AG09309 (cell line): Measurements from ENCODE around the gene PLIN4.

Source experiments
- DNase-seq: peaks from one replicate; pipeline ENCODE4 v3.0.0-alpha.2; 2010; ENCODE audit warnings: low read depth
- H3K4me3 ChIP-seq: 2 replicates; pipeline ENCODE4 v1.5.1; 2011; ENCODE audit warnings: mild to moderate bottlenecking, low read depth, low read length, moderate library complexity; ENCODE audit not compliant: control insufficient read depth
- TF ChIP-seq, protein P1 (sequence below): IDR thresholded peaks from 2 replicates; pipeline ENCODE4 v1.5.1; 2011; ENCODE audit warnings: mild to moderate bottlenecking, low read depth, low read length, inconsistent platforms; ENCODE audit not compliant: insufficient read depth, control insufficient read depth; ENCODE audit errors: missing control alignments

PLIN4 gene

DNA sequence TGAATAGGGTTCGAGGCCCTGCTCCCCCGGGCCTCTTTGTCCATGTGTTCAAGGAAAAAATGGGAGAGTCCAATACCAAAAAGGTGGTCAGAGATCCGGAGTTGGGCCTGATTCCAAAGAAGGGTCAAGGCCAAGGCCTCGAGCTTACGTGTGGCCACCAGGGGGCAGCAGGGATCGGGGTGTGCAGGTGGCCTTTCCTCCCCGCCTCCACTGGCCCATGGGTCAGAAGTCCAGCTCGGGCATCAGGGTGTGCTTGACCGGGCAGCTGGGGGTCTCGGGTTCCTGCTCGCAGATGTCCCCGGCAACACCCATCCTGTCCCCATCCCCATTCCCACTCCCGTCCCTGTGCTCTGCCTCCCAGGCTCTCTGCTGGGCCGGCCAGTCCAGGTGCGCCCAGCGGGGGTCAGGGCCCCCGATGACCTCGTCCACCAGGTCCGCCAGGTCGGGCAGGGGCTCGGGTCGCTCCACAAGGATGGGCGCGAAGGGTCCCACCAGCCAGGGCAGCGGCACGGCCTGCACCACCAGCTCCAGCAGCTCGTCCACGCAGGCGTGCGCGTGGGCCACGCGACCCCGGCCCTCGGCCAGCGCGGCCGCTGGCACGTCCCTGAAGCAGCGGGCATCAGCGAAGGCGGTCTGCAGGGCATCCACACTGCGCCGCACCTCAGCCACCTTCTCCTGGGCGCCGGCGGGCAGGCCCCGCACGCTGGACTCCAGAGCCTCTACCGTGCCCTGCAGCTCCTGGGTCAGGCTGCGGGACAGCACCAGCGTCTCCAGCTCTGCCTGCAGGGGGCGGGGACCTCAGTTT is 5.2 kb upstream of the PLIN4 start:
- no peak overlapping the region for H3K4me3 ChIP-seq
- no peak for DNase-seq
- TF ChIP-seq, protein P1, sequence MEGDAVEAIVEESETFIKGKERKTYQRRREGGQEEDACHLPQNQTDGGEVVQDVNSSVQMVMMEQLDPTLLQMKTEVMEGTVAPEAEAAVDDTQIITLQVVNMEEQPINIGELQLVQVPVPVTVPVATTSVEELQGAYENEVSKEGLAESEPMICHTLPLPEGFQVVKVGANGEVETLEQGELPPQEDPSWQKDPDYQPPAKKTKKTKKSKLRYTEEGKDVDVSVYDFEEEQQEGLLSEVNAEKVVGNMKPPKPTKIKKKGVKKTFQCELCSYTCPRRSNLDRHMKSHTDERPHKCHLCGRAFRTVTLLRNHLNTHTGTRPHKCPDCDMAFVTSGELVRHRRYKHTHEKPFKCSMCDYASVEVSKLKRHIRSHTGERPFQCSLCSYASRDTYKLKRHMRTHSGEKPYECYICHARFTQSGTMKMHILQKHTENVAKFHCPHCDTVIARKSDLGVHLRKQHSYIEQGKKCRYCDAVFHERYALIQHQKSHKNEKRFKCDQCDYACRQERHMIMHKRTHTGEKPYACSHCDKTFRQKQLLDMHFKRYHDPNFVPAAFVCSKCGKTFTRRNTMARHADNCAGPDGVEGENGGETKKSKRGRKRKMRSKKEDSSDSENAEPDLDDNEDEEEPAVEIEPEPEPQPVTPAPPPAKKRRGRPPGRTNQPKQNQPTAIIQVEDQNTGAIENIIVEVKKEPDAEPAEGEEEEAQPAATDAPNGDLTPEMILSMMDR: peak; percentile 76

DNA sequence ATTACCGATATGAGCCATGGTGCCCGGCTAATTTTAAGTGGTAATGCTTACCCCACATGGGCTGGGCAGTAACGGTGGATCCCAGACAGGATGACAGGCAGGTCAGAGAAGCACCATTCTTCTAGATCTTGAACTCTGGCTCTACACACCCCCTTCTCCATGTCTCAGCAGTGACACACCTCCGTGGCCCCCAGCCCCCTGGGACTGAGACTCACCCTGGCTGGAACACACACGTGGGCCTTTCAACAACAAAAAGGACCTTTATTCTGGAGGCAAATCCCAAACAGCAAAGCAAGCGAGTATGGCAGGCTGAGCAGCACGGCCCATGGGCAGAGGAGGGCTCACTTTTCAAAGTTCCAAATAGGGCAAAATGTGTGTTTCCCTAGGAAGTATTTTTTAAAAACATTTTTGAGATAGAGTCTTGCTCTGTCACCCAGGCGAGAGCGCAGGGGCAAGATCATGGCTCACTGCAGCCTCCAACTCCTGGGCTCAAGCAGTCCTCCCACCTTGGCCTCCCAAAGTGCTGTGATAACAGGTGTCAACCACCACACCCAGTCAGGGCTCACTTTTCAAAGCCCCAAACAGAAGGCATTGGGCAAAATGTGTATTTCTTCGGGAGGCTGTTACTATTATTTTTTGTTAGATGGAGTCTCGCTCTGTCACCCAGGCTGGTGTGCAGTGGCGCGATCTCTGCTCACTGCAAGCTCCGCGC is 4.2 kb upstream of the PLIN4 start:
- DNase-seq: no peak
- H3K4me3 ChIP-seq: no peak overlapping the region
- TF ChIP-seq, protein P1: no peak

DNA sequence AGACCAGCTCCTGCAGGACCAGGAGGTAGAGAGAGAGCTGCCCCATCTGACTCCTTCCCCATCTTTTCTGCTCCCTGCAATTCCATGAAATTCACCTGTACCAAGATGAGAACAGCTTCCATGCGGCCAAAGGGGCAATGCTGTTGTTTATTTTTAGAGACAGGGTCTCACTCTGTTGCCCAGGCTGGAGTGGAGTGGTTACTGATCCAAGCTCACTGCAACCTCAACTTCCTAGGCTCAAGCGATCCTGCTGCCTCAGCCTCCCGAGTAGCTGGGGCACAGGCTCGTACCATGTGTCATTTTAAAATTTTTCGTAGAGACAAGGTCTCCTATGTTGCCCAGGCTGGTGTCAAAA is 3.6 kb upstream of the PLIN4 start:
- TF ChIP-seq, protein P1: no peak
- no peak for DNase-seq
- no peak overlapping the region for H3K4me3 ChIP-seq

DNA sequence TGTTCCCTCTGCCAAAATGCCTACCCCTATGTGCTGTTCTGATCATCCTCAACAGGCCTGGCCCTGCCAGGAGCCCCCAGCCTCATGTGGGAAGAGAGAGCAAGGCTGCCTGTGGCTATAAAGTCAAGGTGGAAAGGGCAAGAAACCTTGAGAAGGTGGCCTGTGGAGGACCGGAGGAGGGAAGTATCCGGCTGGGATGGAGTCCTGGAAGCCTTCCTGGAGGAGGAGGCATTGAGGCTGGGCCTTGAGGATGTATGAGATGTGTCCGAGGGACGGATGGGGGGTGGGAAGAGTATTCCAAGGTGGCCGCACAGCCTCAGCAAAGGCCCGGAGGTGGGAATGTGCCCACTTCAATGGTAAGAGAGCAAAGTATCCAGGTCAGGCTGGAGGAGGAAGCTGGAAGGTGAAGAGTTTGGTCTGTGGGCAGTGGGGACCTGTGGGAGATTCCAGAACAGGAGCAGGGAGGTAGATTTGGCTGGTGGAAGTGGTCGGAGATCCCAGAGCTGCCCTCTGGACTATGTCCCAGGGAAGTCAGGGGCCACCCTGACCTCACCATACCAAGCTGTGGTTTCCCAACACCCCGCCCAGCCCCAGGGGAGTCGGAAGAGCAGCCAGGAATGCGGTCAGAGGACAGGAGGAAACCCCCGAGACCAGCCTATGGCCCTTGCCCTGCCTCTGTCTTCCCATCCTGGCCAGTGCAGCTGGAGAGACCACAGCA is 3.0 kb upstream of the PLIN4 start:
- no peak for DNase-seq
- TF ChIP-seq, protein P1: no peak
- no peak overlapping the region for H3K4me3 ChIP-seq

DNA sequence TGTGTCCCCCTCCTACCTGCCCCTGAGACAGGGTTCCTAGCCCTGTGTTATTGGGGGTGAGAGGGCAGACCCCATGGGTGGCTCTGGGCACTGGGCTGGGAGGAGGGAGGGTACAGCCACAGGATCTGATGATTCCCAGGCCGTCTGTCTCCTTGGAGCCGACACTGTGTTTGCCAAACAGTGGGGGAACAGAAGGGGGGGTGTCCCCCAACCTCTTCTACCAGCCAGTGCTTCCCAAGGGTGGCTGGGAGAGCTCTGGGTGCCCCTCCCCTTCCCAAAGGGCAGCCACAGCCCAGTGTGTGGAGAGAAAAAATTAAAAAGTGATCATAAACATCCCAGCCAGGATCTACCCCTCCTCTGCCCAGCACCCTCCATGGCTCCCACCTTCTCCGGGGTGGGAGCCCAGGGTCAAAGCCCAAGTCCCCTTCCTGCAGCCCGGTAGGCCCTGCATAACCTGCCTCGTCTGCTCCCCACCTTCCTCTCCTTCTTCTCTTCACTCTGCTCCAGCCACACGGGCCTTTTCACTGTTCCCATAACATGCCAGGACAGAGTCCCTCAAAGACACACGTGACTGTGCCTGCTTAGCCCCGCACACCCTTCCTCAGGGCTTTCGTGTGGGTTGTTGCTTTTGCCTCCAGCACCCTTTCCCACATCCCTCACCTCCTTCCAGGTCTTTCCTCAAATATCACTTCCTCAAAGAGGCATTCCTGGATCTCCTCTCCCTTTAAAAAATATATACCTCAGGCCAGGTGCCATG is 1.4 kb upstream of the PLIN4 start:
- TF ChIP-seq, protein P1: no peak
- H3K4me3 ChIP-seq: no peak overlapping the region
- DNase-seq: no peak

DNA sequence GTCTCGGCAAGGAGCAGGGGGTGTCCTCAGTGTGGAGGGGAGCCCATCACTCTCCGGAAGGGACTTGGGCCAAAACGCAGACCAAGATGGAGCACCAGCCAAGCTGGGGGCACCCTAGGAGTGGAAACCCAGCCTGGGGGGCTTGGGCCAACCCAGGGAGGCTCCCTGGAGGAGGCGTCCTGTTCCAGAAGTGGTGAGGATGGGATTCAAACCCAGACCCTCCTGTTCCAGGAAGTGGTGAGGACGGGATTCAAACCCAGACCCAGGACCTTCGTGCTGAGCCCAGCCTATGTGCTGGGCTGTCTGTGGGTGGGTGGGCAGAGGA is 848 bp upstream of the PLIN4 start:
- no peak overlapping the region for H3K4me3 ChIP-seq
- DNase-seq: no peak
- TF ChIP-seq, protein P1: no peak
